AG04450 (cell line): ENCODE data around the gene CADPS2. TPM values are rescaled to one million over a fixed set of nuclear protein-coding genes. Genes with fewer than 3 reads are reported as not detected.

ENCODE experiments used
- CTCF ChIA-PET: fragments of 300-600, 350-600 bp; formaldehyde crosslinking; extraction: SDS; loops from one replicate; lab custom pipeline; 2022; ENCODE audit warnings: antibody characterized with exemption, inconsistent platforms; lab: Charles Lee
- POLR2A ChIA-PET: fragments of 350-600 bp; formaldehyde crosslinking; extraction: SDS; loops from one replicate; lab custom pipeline; 2021; ENCODE audit warnings: antibody characterized with exemption, inconsistent platforms; lab: Yijun Ruan, JAX
- DNase-seq: peaks from one replicate; pipeline ENCODE4 v3.0.0-alpha.2; 2011; ENCODE audit warnings: low read depth, low spot score
- H3K27ac ChIP-seq: one replicate; pipeline ENCODE4 v1.5.1; 2012; ENCODE audit warnings: low read depth, low read length, control low read depth
- H3K27me3 ChIP-seq: one replicate; pipeline ENCODE4 v1.6.0; 2012; ENCODE audit warnings: low read length; ENCODE audit not compliant: control insufficient read depth, insufficient read depth
- H3K4me3 ChIP-seq: 2 replicates; pipeline ENCODE4 v1.5.1; 2011; ENCODE audit warnings: mild to moderate bottlenecking, low read depth, low read length, control low read depth
- H3K9me3 ChIP-seq: 2 replicates; pipeline ENCODE4 v1.5.1; 2012; ENCODE audit warnings: low read length; ENCODE audit not compliant: control insufficient read depth, insufficient read depth
- CTCF ChIP-seq: IDR thresholded peaks from 2 replicates; pipeline ENCODE4 v1.5.1; 2011; ENCODE audit warnings: low read depth, low read length, control low read depth, inconsistent platforms
- polyA plus RNA-seq: library from polyadenylated mRNA; depleted of rRNA; stranded (reverse); fragments of >200 nt; gene quantifications from 2 replicates; pipeline ENCODE4 v1.2.3, GENCODE V29; 2011

Gene CADPS2
- polyA plus RNA-seq, 1 experiment, result 0.41 TPM

GRCh38 chr7:122311050-122311700 is 575.1 kb downstream of the CADPS2 start:
- H3K27me3 ChIP-seq, result peaks cover 78% of the 10 kb centered on the region
- TF ChIP-seq CTCF, result no peak
- DNase-seq, result no peak
- ChIA-PET POLR2A (no interaction called here), CTCF (no interaction called here)
- no peak overlapping the region for H3K27ac ChIP-seq
- H3K9me3 ChIP-seq, result no peaks in the 10 kb centered on the region; the same call in 1 of the 2 replicates
- no peak overlapping the region for H3K4me3 ChIP-seq

GRCh38 chr7:122310119-122311021 is 575.9 kb downstream of the CADPS2 start:
- Histone ChIP-seq H3K9me3 (peaks cover 7% of the 10 kb centered on the region; the same call in 1 of the 2 replicates), H3K27ac (no peak overlapping the region), H3K27me3 (peaks cover 78% of the 10 kb centered on the region), H3K4me3 (peak overlapping the region; percentile 51)
- TF ChIP-seq CTCF, result no peak
- CTCF ChIA-PET, result no interaction called here
- POLR2A ChIA-PET, result no interaction called here
- DNase-seq, result no peak

- Histone ChIP-seq H3K9me3 (peaks cover 7% of the 10 kb centered on the region; the same call in 1 of the 2 replicates), H3K27ac (no peak overlapping the region), H3K4me3 (no peak overlapping the region), H3K27me3 (peaks cover 78% of the 10 kb centered on the region)
- ChIA-PET CTCF (no interaction called here), POLR2A (no interaction called here)
- no peak for DNase-seq
- TF ChIP-seq CTCF, result no peak
Observed at GRCh38 chr7:122309421-122309820, 576.8 kb downstream of the CADPS2 start.

GRCh38 chr7:122307228-122307621 is 579.0 kb downstream of the CADPS2 start:
- H3K4me3 ChIP-seq, result no peak overlapping the region
- POLR2A ChIA-PET, result no interaction called here
- no peak overlapping the region for H3K27ac ChIP-seq
- CTCF ChIA-PET, result no interaction called here
- peaks cover 7% of the 10 kb centered on the region; the same call in 1 of the 2 replicates for H3K9me3 ChIP-seq
- no peak for TF ChIP-seq CTCF
- no peak for DNase-seq
- H3K27me3 ChIP-seq, result peaks cover 84% of the 10 kb centered on the region
